ENCODE measurements around the gene LGALS14. TPM values are rescaled to one million over a fixed set of nuclear protein-coding genes. Genes with fewer than 3 reads are reported as not detected.

Gene LGALS14
- total RNA-seq, 1 experiment from 2014 or later: not detected

GRCh38 chr19:39676004-39676403, 28.3 kb upstream of the LGALS14 start:
- no peak for DNase-seq
- peaks cover 49% of the 10 kb centered on the region for H3K27me3 Mint-ChIP-seq (ENCODE audit: unreplicated experiment)
- H3K27ac Mint-ChIP-seq (ENCODE audit: unreplicated experiment): no peak overlapping the region
- peaks cover 30% of the 10 kb centered on the region for H3K4me1 Mint-ChIP-seq (ENCODE audit: low read depth, unreplicated experiment)
- TF ChIP-seq, protein P1, sequence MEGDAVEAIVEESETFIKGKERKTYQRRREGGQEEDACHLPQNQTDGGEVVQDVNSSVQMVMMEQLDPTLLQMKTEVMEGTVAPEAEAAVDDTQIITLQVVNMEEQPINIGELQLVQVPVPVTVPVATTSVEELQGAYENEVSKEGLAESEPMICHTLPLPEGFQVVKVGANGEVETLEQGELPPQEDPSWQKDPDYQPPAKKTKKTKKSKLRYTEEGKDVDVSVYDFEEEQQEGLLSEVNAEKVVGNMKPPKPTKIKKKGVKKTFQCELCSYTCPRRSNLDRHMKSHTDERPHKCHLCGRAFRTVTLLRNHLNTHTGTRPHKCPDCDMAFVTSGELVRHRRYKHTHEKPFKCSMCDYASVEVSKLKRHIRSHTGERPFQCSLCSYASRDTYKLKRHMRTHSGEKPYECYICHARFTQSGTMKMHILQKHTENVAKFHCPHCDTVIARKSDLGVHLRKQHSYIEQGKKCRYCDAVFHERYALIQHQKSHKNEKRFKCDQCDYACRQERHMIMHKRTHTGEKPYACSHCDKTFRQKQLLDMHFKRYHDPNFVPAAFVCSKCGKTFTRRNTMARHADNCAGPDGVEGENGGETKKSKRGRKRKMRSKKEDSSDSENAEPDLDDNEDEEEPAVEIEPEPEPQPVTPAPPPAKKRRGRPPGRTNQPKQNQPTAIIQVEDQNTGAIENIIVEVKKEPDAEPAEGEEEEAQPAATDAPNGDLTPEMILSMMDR (IDR thresholded peaks at IDR 0.05; ENCODE audit: unreplicated experiment): no peak
- intact Hi-C loops (cut with micrococcal nuclease; ENCODE audit: unreplicated experiment): loop anchor here (5.0 to 10.0 kb wide), 2 partner anchors 91 to 231 kb away; partner anchors contain the start of gene SUPT5H
- no peaks in the 10 kb centered on the region for H3K36me3 Mint-ChIP-seq (ENCODE audit: insufficient read depth, unreplicated experiment)
- no peaks in the 10 kb centered on the region for H3K9me3 Mint-ChIP-seq (ENCODE audit: low read depth, unreplicated experiment)
- H3K4me3 Mint-ChIP-seq (ENCODE audit: low read depth, unreplicated experiment): no peak overlapping the region
- CTCF ChIA-PET: interaction anchor here (0.5 kb wide), 1 partner anchor 14 kb away, joined by 5 read pairs; no protein-coding TSS in a partner anchor
- BruUV-seq (replicated peaks): no TSS peak

DNA sequence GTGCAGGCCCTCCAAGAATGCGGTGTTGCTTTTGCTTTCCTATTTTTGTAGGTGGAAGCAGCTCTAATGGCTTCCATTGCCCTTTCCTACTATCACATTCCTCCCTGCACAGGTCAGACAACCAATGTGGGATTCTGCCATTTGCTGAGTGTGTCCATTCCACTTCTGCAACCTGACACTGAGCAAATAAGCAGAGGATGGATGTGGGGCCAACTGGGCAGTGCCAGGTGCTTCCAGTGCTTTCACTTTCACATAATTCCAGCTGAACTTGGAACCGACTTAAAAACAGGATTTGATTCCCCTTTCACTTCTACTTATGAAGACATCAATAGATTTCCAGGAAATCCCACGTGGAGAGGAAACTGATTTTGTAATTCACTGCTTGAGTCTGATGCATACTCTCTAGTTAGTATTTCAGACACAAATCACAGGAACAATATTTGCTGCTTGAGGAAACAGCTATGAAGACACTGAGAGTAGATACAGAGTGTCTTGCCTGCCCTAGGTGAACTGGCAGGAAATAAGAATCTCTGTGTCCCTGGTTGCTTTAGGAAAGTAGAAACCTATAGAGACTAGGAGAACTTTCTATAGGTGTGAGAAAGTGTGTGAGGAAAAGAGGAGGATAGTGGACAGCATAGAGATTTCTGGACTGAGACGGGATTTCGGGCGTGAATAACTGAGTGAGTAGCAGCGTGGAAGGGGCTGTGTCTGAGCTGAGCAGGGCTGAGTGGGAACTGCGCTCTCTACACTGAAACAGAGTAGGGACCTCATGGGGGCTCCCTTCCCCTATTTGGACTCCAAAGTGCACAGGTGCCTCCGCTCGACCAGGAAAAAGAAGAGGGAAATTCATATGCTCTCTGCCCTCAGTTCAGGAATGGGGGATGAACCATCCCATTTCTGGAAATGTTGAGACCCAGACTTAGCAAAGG, 26.1 kb upstream of the LGALS14 start:
- no TSS peak for BruUV-seq (replicated peaks)
- CTCF ChIA-PET: interaction anchor here (1.2 to 1.4 kb wide), 2 partner anchors 91 to 164 kb away, joined by 3 read pairs; no protein-coding TSS in a partner anchor
- intact Hi-C loops (cut with micrococcal nuclease; ENCODE audit: unreplicated experiment): loop anchor here (1.0 to 10.0 kb wide), 3 partner anchors 43 to 233 kb away; partner anchors contain the start of gene SUPT5H
- H3K9me3 Mint-ChIP-seq (ENCODE audit: low read depth, unreplicated experiment): no peaks in the 10 kb centered on the region
- peak; percentile 69 for DNase-seq
- TF ChIP-seq, protein P1 (IDR thresholded peaks at IDR 0.05; ENCODE audit: unreplicated experiment): no peak
- no peak overlapping the region for H3K4me3 Mint-ChIP-seq (ENCODE audit: low read depth, unreplicated experiment)
- H3K4me1 Mint-ChIP-seq (ENCODE audit: low read depth, unreplicated experiment): peaks cover 22% of the 10 kb centered on the region
- no peaks in the 10 kb centered on the region for H3K36me3 Mint-ChIP-seq (ENCODE audit: insufficient read depth, unreplicated experiment)
- peaks cover 49% of the 10 kb centered on the region for H3K27me3 Mint-ChIP-seq (ENCODE audit: unreplicated experiment)
- H3K27ac Mint-ChIP-seq (ENCODE audit: unreplicated experiment): no peak overlapping the region

DNA sequence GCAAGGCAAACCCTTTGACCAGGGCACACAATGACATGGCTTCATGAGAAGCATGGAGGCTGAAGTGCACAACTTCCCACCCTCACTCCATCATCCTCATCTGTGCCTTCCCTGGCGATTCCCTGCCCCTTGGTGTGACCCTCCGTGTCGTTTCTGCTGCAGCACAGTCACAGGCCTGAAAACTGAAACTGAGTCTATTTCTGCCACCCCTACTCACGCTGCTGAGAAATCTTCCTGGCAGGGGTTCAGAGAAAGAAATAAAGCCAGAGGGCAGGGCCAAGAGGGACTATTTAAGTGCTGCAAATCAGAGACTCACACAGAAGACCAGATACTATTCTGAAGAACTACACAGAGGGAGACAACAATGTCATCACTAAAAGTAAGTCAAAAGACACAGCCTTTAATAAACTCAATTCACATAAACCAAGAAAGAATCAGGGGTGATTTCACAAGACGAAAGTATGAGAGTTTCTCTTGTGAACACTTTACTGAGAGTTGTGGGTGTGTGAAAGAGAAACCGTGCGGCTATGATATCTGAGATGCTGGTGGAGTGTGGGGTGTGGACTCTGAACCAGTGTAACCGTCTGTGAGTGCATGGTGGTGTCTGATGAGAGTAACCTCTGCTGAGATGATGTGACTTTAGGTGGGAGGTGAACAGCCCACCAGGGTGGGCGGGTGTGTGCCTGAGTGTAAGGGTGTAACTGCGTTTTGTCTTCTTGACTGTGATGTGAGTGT, 25.1 kb upstream of the LGALS14 start:
- CTCF ChIA-PET: no interaction called here
- Mint-ChIP-seq H3K4me3 (ENCODE audit: low read depth, unreplicated experiment) (no peak overlapping the region), H3K36me3 (ENCODE audit: insufficient read depth, unreplicated experiment) (no peaks in the 10 kb centered on the region), H3K27me3 (ENCODE audit: unreplicated experiment) (peaks cover 49% of the 10 kb centered on the region), H3K4me1 (ENCODE audit: low read depth, unreplicated experiment) (peaks cover 22% of the 10 kb centered on the region), H3K27ac (ENCODE audit: unreplicated experiment) (no peak overlapping the region), H3K9me3 (ENCODE audit: low read depth, unreplicated experiment) (no peaks in the 10 kb centered on the region)
- no peak for DNase-seq
- no TSS peak for BruUV-seq (replicated peaks)
- intact Hi-C loops (cut with micrococcal nuclease; ENCODE audit: unreplicated experiment): loop anchor here (5.0 to 10.0 kb wide), 2 partner anchors 88 to 234 kb away; partner anchors contain the start of gene SUPT5H
- TF ChIP-seq, protein P1 (IDR thresholded peaks at IDR 0.05; ENCODE audit: unreplicated experiment): no peak

DNA sequence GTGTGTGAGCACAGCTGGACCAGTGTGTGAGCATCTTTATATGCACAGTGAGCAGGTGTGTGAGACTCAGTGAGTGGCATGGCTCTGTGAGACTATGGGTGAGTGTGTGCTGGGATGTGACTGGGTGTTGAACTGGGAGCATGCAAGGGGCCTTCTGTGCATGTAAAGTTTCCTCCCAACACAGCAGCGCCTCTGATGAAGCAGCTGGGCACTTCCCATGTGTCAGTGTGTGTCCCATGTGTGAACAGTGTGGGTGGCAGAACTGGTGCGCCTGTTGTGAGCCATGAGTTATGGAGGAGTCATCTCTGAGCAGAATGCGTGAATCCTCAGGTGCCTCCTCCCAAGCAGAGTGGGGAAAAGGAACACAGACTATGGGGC, 24.5 kb upstream of the LGALS14 start:
- intact Hi-C loops (cut with micrococcal nuclease; ENCODE audit: unreplicated experiment): loop anchor here (5.0 to 10.0 kb wide), 2 partner anchors 88 to 235 kb away; partner anchors contain the start of gene SUPT5H
- no peaks in the 10 kb centered on the region for H3K36me3 Mint-ChIP-seq (ENCODE audit: insufficient read depth, unreplicated experiment)
- no peak overlapping the region for H3K27ac Mint-ChIP-seq (ENCODE audit: unreplicated experiment)
- H3K4me1 Mint-ChIP-seq (ENCODE audit: low read depth, unreplicated experiment): peaks cover 22% of the 10 kb centered on the region
- no peak overlapping the region for H3K4me3 Mint-ChIP-seq (ENCODE audit: low read depth, unreplicated experiment)
- peaks cover 54% of the 10 kb centered on the region for H3K27me3 Mint-ChIP-seq (ENCODE audit: unreplicated experiment)
- BruUV-seq (replicated peaks): no TSS peak
- no peaks in the 10 kb centered on the region for H3K9me3 Mint-ChIP-seq (ENCODE audit: low read depth, unreplicated experiment)
- CTCF ChIA-PET: no interaction called here
- DNase-seq: no peak
- TF ChIP-seq, protein P1 (IDR thresholded peaks at IDR 0.05; ENCODE audit: unreplicated experiment): no peak
